A673 (cell line): ENCODE data around the gene RASIP1.

Experiments used
- CTCF ChIP-seq: fragments of 300-800, 200-600 bp; sonication (generic); conservative IDR thresholded peaks from 2 replicates; pipeline ENCODE4 v1.5.1; 2017; ENCODE audit warnings: low read depth, mild to moderate bottlenecking, antibody characterized with exemption, low read length, moderate library complexity, mixed read lengths
- EZH2 ChIP-seq: fragments of 200-600 bp; sonication (generic); IDR thresholded peaks from 2 replicates; pipeline ENCODE4 v1.6.1; 2017; ENCODE audit warnings: borderline replicate concordance, low read depth, mild to moderate bottlenecking, mixed read lengths, antibody characterized with exemption, low read length; ENCODE audit not compliant: poor library complexity, severe bottlenecking

DNA sequence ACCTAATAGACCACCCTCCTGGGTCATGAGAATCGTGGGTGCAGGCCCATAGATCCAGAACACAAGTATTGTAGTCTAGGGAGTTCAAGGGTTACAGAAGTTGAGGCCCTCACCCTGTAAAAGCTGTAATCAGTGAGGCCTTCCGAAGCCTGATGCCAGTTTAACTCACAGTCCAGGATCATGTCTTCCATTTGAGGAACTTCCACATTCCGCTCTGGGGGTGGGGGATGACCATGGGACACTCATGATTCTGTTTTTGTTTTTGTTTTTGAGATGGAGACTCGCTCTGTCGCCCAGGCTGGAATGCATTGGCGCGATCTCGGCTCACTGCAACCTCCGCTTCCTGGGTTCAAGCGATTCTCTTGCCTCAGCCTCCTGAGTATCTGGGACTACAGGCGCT, 1.7 kb upstream of the RASIP1 start:
- TF ChIP-seq CTCF, result no peak
- no peak for TF ChIP-seq EZH2
